ENCODE data around the gene SCD5. TPM values are rescaled to one million over a fixed set of nuclear protein-coding genes. Genes with fewer than 3 reads are reported as not detected.
A peak's percentile ranks its signal among the peaks of the same experiment; 100 is the strongest.

Gene SCD5
- total RNA-seq, 6 experiments from 2014 or later: 0.62 to 1.4 (median 0.96) TPM

DNA sequence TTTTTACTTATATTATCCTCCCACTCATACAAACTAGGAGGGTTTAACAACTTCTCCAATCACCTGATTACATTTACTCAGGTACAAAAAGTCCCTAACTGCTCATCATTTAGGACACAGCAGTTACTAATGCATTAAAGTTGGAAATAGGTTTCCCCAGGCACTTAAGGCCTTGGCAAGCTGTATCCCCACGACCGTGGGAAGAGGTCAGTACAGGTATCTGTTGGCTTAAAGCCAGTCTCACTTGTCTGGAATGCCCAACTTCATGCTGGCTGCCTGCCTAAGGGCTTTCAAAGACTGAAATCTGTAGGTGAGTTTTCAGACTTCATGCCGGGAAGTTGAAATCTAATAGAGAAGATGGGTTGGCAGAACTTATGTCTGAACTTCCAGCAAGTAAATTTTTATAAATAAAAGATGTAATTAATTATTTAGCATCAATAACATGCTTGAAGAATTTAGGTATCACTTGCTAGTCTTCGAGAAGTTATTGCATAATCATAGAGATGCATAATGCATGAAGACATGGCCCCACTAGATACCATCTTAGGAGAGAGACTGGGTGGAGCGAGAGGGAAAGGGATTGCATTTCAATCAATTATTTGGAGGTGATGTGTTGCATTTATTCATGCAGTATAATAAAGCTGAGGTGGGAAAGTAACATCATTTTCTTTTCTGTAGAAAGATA is 54.2 kb downstream of the SCD5 start:
- H3K4me1 ChIP-seq: no peaks in the 10 kb centered on the region
- intact Hi-C loops (cut with DNase I): loop anchor here in 1 of 2 donors (10.0 kb wide), 1 partner anchor 280 kb away; no protein-coding TSS in a partner anchor
- H3K9me3 ChIP-seq: no peaks in the 10 kb centered on the region
- 47% methylated on average over 5 of the region's 5 CpGs for WGBS (ENCODE audit: insufficient coverage, low coverage, low lambda C conversion rate, missing lambda C conversion rate)
- H3K27me3 ChIP-seq: no peaks in the 10 kb centered on the region
- H3K27ac ChIP-seq: no peak overlapping the region
- ATAC-seq (peak in 2 of 4 donors; percentile 18 to 52), DNase-seq (no peak)
- H3K36me3 ChIP-seq: no peaks in the 10 kb centered on the region
- H3K4me3 ChIP-seq: no peak overlapping the region
- TF ChIP-seq POLR2A (IDR thresholded peaks at IDR 0.05): no peak
- TF ChIP-seq, protein P1, sequence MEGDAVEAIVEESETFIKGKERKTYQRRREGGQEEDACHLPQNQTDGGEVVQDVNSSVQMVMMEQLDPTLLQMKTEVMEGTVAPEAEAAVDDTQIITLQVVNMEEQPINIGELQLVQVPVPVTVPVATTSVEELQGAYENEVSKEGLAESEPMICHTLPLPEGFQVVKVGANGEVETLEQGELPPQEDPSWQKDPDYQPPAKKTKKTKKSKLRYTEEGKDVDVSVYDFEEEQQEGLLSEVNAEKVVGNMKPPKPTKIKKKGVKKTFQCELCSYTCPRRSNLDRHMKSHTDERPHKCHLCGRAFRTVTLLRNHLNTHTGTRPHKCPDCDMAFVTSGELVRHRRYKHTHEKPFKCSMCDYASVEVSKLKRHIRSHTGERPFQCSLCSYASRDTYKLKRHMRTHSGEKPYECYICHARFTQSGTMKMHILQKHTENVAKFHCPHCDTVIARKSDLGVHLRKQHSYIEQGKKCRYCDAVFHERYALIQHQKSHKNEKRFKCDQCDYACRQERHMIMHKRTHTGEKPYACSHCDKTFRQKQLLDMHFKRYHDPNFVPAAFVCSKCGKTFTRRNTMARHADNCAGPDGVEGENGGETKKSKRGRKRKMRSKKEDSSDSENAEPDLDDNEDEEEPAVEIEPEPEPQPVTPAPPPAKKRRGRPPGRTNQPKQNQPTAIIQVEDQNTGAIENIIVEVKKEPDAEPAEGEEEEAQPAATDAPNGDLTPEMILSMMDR (IDR thresholded peaks at IDR 0.05): no peak

- H3K27me3 ChIP-seq: no peaks in the 10 kb centered on the region
Measured at GRCh38 chr4:82741188-82741587, 57.4 kb downstream of the SCD5 start.

GRCh38 chr4:82739287-82740190 is 59.1 kb downstream of the SCD5 start:
- Histone ChIP-seq H3K36me3 (no peaks in the 10 kb centered on the region), H3K4me3 (no peak overlapping the region), H3K4me1 (no peaks in the 10 kb centered on the region), H3K27ac (no peak overlapping the region), H3K9me3 (no peaks in the 10 kb centered on the region), H3K27me3 (no peaks in the 10 kb centered on the region)
- TF ChIP-seq POLR2A (IDR thresholded peaks at IDR 0.05): no peak
- TF ChIP-seq, protein P1 (IDR thresholded peaks at IDR 0.05): peak in 3 of 4 donors; percentile 95 to 100 (median 99)
- ATAC-seq (peak; percentile 100), DNase-seq (peak; percentile 75 to 85 (median 83))
- intact Hi-C loops (cut with DNase I): loop anchor here (5.0 to 10.0 kb wide), 2 partner anchors 275 to 277 kb away; no protein-coding TSS in a partner anchor
- 55% methylated on average over 18 of the region's 23 CpGs for WGBS (ENCODE audit: insufficient coverage, low coverage, low lambda C conversion rate, missing lambda C conversion rate)

More at GRCh38 chr4:82741188-82741587, 57.4 kb downstream of the SCD5 start:
- TF ChIP-seq POLR2A (IDR thresholded peaks at IDR 0.05): no peak
- TF ChIP-seq, protein P1 (IDR thresholded peaks at IDR 0.05): no peak
- Histone ChIP-seq H3K36me3 (no peaks in the 10 kb centered on the region), H3K9me3 (no peaks in the 10 kb centered on the region), H3K4me1 (no peaks in the 10 kb centered on the region), H3K27ac (no peak overlapping the region), H3K4me3 (no peak overlapping the region)
- WGBS (ENCODE audit: insufficient coverage, low coverage, low lambda C conversion rate, missing lambda C conversion rate): 93% methylated on average over 5 of the region's 5 CpGs
- no peak for ATAC-seq
- intact Hi-C loops (cut with DNase I): loop anchor here in 1 of 2 donors (10.0 kb wide), 1 partner anchor 276 kb away; no protein-coding TSS in a partner anchor
- DNase-seq: no peak

DNA sequence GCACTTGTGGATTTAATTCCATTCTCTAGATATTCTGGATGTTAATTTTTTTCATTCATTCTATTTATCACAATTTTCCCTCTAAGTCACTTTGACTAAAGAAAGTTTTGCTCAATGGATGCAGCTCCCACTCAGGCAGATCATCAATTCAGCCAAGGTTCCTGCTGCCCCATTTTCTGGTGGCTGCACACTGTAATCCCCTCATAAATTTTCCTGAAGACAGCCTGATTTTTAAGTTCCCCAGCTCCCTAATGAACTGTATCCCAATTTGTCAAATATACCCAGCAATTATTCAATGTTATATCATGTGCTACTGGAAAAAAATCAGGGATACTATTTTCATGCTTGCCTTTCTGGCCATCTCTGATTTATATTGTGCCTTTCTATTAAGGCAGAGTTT is 61.2 kb downstream of the SCD5 start:
- intact Hi-C loops (cut with DNase I): loop anchor here in 1 of 2 donors (5.0 kb wide), 1 partner anchor 275 kb away; no protein-coding TSS in a partner anchor
- no peak for ATAC-seq
- Histone ChIP-seq H3K27me3 (no peaks in the 10 kb centered on the region), H3K36me3 (no peaks in the 10 kb centered on the region), H3K9me3 (no peaks in the 10 kb centered on the region), H3K27ac (no peak overlapping the region), H3K4me1 (no peaks in the 10 kb centered on the region), H3K4me3 (no peak overlapping the region)
- DNase-seq: no peak
- TF ChIP-seq, protein P1 (IDR thresholded peaks at IDR 0.05): no peak
- TF ChIP-seq POLR2A (IDR thresholded peaks at IDR 0.05): no peak

Data from right lobe of liver (tissue), 6 donors.